Progenitor cell of endocrine pancreas (in vitro differentiated cells): Measurements from ENCODE around the gene ANKS3. TPM values are rescaled to one million over a fixed set of nuclear protein-coding genes. Genes with fewer than 3 reads are reported as not detected.

Experiments used
- DNase-seq: peaks from one replicate; pipeline ENCODE4 v3.0.0; 2021; ENCODE audit warnings: low spot score; ENCODE audit not compliant: unreplicated experiment
- H3K27ac Mint-ChIP-seq: 2 replicates; pipeline ENCODE4 v1.8.0; 2021; ENCODE audit warnings: mild to moderate bottlenecking, moderate library complexity, mixed read lengths
- H3K27me3 Mint-ChIP-seq: 2 replicates; pipeline ENCODE4 v1.8.0; 2021; ENCODE audit warnings: mixed read lengths
- H3K36me3 Mint-ChIP-seq: 2 replicates; pipeline ENCODE4 v1.8.0; 2022; ENCODE audit warnings: mixed read lengths; ENCODE audit not compliant: insufficient read depth
- H3K4me1 Mint-ChIP-seq: 2 replicates; pipeline ENCODE4 v1.8.0; 2021; ENCODE audit warnings: low read depth, mixed read lengths
- H3K4me3 Mint-ChIP-seq: 2 replicates; pipeline ENCODE4 v1.8.0; 2021; ENCODE audit warnings: low read depth, mild to moderate bottlenecking, moderate library complexity, mixed read lengths
- H3K9me3 Mint-ChIP-seq: 2 replicates; pipeline ENCODE4 v1.8.0; 2021; ENCODE audit warnings: low read depth, mixed read lengths
- total RNA-seq: library from RNA; stranded (reverse); gene quantifications from 2 replicates; pipeline ENCODE4 v1.2.1, GENCODE V29; 2021
- TF ChIP-seq, protein P1 (sequence below): fragments of 200-600 bp; sonication (generic); IDR thresholded peaks from one replicate; pipeline ENCODE4 v1.5.0; 2021; ENCODE audit warnings: antibody characterized with exemption, mild to moderate bottlenecking; ENCODE audit not compliant: unreplicated experiment

ANKS3 gene
- total RNA-seq, 1 donor from 2014 or later: 45.0 TPM

DNA sequence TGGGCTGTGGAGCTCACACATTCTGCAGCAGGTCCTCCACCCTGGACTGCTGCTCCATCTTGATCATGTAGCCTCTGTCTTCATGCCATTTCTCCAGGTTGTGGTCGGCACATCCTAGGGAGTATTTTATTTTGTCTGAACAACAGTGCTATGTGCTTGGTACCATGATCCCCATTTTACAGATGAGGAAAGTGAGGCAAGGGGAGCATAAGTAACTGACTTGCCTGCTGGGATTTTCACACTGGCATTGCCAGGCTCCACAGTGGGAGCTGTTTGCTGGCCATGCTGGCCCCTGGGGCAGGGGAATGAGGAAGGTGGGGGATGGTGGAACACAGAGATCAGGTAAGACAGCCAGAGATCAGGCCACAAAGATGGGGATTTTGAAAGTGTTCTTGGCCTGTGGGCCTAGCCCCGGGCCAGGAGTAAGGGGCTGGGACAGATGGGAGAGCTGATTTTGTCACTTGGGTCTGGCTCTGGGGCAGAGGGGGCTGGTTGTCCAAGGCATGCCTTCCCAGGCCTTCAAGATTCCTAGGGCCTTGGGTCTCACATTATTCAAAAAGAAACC, 42.2 kb upstream of the ANKS3 start:
- TF ChIP-seq, protein P1, sequence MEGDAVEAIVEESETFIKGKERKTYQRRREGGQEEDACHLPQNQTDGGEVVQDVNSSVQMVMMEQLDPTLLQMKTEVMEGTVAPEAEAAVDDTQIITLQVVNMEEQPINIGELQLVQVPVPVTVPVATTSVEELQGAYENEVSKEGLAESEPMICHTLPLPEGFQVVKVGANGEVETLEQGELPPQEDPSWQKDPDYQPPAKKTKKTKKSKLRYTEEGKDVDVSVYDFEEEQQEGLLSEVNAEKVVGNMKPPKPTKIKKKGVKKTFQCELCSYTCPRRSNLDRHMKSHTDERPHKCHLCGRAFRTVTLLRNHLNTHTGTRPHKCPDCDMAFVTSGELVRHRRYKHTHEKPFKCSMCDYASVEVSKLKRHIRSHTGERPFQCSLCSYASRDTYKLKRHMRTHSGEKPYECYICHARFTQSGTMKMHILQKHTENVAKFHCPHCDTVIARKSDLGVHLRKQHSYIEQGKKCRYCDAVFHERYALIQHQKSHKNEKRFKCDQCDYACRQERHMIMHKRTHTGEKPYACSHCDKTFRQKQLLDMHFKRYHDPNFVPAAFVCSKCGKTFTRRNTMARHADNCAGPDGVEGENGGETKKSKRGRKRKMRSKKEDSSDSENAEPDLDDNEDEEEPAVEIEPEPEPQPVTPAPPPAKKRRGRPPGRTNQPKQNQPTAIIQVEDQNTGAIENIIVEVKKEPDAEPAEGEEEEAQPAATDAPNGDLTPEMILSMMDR: no peak
- peaks cover 2% of the 10 kb centered on the region for H3K4me1 Mint-ChIP-seq
- H3K27ac Mint-ChIP-seq: no peak overlapping the region
- H3K4me3 Mint-ChIP-seq: no peak overlapping the region
- H3K9me3 Mint-ChIP-seq: no peaks in the 10 kb centered on the region
- H3K27me3 Mint-ChIP-seq: no peaks in the 10 kb centered on the region
- no peak for DNase-seq
- H3K36me3 Mint-ChIP-seq: no peaks in the 10 kb centered on the region

DNA sequence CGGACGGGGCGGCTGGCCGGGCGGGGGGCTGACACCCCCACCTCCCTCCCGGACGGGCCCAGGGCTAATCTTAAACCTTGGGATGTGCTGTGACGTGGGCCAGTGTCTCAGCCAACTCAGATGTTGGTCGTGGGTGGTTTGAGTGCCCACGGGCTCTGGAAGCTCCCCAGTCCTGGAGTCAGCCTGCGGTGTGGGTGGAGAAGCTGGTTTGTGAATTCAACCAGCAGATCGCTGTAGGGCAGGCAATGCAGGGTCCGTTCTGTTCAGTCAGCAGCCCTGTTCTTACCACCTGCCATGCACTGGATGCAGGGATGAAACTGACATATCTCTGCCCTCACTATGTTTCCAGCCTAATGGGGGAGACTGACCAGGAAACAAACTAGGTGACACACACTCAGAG, 40.9 kb upstream of the ANKS3 start:
- DNase-seq: no peak
- H3K27me3 Mint-ChIP-seq: no peaks in the 10 kb centered on the region
- no peak overlapping the region for H3K27ac Mint-ChIP-seq
- no peak overlapping the region for H3K4me3 Mint-ChIP-seq
- no peaks in the 10 kb centered on the region for H3K9me3 Mint-ChIP-seq
- peaks cover 2% of the 10 kb centered on the region for H3K4me1 Mint-ChIP-seq
- TF ChIP-seq, protein P1: no peak
- H3K36me3 Mint-ChIP-seq: no peaks in the 10 kb centered on the region

DNA sequence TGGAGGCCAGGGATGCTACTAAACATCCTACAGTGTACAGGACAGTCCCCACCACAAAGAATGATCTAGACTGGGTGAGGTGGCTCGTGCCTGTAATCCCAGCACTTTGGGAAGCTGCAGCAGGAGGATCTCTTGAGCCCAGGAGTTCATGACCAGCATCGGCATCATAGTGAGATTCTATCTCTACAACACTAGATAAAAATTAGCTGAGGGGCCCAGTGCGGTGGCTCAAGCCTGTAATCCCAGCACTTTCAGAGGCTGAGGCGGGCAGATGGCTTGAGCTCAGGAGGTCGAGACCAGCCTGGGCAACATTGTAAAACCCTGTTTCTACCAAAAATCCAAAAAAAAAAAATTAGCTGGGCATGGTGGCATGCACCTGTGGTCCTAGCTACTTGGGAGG, 38.3 kb upstream of the ANKS3 start:
- Mint-ChIP-seq H3K4me1 (peaks cover 8% of the 10 kb centered on the region), H3K36me3 (no peaks in the 10 kb centered on the region), H3K27me3 (no peaks in the 10 kb centered on the region), H3K9me3 (no peaks in the 10 kb centered on the region), H3K27ac (no peak overlapping the region), H3K4me3 (no peak overlapping the region)
- DNase-seq: no peak
- TF ChIP-seq, protein P1: no peak

DNA sequence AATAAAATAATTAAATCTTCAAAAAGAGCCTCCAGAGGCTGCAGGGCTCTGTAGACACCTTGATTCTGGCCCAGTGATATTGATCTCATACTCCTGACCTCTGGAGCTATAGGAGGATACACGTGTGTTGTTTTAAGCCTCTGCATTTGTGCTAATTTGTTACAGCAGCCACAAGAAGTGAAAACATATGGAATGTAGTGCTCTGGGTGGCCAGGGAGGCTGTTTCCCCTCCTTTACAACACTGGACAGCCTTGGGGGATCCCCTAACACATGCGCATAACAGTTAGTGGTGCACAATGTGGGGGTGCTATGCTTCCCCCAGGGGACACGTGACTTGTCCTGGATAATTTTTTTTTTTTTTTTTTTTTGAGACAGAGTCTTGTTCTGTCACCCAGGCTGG, 37.6 kb upstream of the ANKS3 start:
- peaks cover 10% of the 10 kb centered on the region for H3K4me1 Mint-ChIP-seq
- H3K9me3 Mint-ChIP-seq: no peaks in the 10 kb centered on the region
- H3K27ac Mint-ChIP-seq: no peak overlapping the region
- H3K36me3 Mint-ChIP-seq: no peaks in the 10 kb centered on the region
- no peaks in the 10 kb centered on the region for H3K27me3 Mint-ChIP-seq
- no peak for DNase-seq
- TF ChIP-seq, protein P1: no peak
- H3K4me3 Mint-ChIP-seq: no peak overlapping the region

DNA sequence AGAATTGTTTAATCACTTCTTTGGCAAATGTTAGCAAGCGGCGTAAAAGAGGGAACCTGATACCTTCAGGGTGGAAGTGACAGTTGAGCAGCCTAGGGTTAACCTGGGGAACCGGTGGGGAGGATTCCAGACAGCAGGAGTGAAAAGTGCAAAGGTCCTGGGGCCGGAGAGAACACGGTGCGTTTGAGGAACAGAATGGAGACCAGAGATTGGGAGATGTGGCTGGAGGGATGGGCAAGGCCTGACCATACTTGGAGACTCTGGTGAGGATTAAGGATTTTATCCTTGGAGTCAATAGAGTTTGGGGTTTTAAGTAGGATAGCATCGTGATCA, 35.2 kb upstream of the ANKS3 start:
- no peaks in the 10 kb centered on the region for H3K9me3 Mint-ChIP-seq
- no peak overlapping the region for H3K27ac Mint-ChIP-seq
- no peaks in the 10 kb centered on the region for H3K27me3 Mint-ChIP-seq
- H3K4me3 Mint-ChIP-seq: peak overlapping the region; percentile 76
- no peak for DNase-seq
- H3K36me3 Mint-ChIP-seq: no peaks in the 10 kb centered on the region
- peaks cover 17% of the 10 kb centered on the region for H3K4me1 Mint-ChIP-seq
- TF ChIP-seq, protein P1: no peak
